ENCODE results near the gene DYSF. TPM values are rescaled to one million over a fixed set of nuclear protein-coding genes. Genes with fewer than 3 reads are reported as not detected.

DYSF gene
- total and polyA plus RNA-seq, 9 donors, result 2.3 to 16.5 (median 5.1) TPM

- Histone ChIP-seq H3K27me3 (no peaks in the 10 kb centered on the region), H3K9me3 (no peaks in the 10 kb centered on the region), H3K27ac (no peak overlapping the region), H3K4me3 (no peak overlapping the region), H3K36me3 (no peaks in the 10 kb centered on the region), H3K4me1 (ENCODE audit: insufficient read depth) (no peaks in the 10 kb centered on the region)
- WGBS, 3 donors, result 80 to 85% (median 80%) methylated on average over 13 of the region's 13 CpGs
- peak in 1 of 5 donors; percentile 9 for DNase-seq
- TF ChIP-seq EP300 (IDR thresholded peaks at IDR 0.05) (no peak), POLR2A (IDR thresholded peaks at IDR 0.05) (no peak)
- TF ChIP-seq, protein P1, sequence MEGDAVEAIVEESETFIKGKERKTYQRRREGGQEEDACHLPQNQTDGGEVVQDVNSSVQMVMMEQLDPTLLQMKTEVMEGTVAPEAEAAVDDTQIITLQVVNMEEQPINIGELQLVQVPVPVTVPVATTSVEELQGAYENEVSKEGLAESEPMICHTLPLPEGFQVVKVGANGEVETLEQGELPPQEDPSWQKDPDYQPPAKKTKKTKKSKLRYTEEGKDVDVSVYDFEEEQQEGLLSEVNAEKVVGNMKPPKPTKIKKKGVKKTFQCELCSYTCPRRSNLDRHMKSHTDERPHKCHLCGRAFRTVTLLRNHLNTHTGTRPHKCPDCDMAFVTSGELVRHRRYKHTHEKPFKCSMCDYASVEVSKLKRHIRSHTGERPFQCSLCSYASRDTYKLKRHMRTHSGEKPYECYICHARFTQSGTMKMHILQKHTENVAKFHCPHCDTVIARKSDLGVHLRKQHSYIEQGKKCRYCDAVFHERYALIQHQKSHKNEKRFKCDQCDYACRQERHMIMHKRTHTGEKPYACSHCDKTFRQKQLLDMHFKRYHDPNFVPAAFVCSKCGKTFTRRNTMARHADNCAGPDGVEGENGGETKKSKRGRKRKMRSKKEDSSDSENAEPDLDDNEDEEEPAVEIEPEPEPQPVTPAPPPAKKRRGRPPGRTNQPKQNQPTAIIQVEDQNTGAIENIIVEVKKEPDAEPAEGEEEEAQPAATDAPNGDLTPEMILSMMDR (IDR thresholded peaks at IDR 0.05), result no peak
- intact Hi-C loops (cut with DNase I), result no loop called here
These were observed 249.9 kb downstream of the DYSF start for GRCh38 chr2:71702971-71703898.

GRCh38 chr2:71704131-71704561, 250.8 kb downstream of the DYSF start:
- DNase-seq, result no peak
- Histone ChIP-seq H3K9me3 (no peaks in the 10 kb centered on the region), H3K4me3 (no peak overlapping the region), H3K27ac (no peak overlapping the region), H3K36me3 (no peaks in the 10 kb centered on the region), H3K4me1 (ENCODE audit: insufficient read depth) (no peaks in the 10 kb centered on the region), H3K27me3 (no peaks in the 10 kb centered on the region)
- 65 to 76% (median 68%) methylated on average over 9 of the region's 9 CpGs for WGBS, 3 donors
- TF ChIP-seq POLR2A (IDR thresholded peaks at IDR 0.05) (no peak), EP300 (IDR thresholded peaks at IDR 0.05) (no peak)
- TF ChIP-seq, protein P1 (IDR thresholded peaks at IDR 0.05), result no peak
- intact Hi-C loops (cut with DNase I), result no loop called here

DNA sequence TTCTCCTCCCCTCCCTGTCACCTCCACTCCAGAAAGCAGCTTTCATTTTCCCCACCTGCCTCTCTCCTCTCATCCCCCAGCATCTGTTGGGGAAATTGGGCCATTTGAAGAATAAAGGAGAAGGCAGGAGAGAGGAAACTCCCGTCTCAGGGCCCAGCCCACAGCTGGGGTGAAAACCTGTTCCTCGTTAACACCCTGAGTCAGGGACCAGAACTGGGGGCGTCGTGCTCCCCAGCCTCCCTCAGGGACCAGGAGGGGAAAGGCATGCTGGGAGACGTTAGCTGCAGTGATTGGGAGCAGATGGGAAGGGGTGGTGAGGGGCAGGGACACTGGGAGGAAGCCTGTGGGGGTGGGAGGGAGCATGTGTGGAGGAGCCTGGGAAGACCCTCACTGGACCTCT, 251.3 kb downstream of the DYSF start:
- H3K36me3 ChIP-seq, result no peaks in the 10 kb centered on the region

DNA sequence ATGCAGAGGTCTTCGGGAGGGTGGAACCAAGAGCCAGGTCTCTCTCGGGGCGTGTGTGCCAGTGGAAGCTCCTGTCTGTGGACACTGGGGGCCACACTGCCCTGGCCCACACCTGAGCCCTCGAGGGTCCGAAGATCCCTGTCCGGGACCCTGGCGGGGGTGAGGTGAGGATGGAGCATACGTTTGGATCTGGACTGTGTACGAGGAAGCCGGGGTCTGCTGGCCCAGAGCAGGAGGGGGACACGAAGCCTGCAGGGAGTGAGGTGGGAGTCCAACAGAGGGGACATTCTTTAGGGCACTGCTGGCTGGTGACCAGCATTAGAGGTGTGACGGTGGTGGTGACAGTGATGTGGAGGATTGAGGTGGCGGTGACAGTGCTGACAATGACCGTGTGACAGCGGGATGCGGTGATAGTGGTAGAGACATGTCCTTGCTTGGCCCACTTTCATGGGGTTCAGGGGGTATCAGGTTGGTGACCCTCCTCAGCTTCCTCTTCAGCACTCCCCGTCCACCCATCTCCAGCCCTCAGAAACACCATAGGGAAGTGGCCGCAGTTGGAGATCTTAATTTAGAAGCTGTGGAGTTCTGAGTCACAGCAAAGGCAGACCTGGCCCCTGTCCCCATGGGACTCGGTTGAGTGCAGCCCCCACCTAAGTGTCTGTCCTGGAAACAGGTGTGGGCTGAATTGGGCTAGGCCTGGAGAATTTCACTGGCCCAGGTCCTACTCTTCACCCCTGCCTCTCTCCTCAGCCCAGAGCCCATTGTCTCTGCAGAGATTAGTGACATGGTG, 252.0 kb downstream of the DYSF start:
- Histone ChIP-seq H3K9me3 (no peaks in the 10 kb centered on the region), H3K4me1 (ENCODE audit: insufficient read depth) (no peaks in the 10 kb centered on the region), H3K27me3 (no peaks in the 10 kb centered on the region), H3K27ac (no peak overlapping the region), H3K36me3 (no peaks in the 10 kb centered on the region), H3K4me3 (no peak overlapping the region)
- WGBS, 3 donors, result 90 to 92% (median 91%) methylated on average over 19 of the region's 19 CpGs
- no peak for TF ChIP-seq POLR2A (IDR thresholded peaks at IDR 0.05)
- TF ChIP-seq, protein P1 (IDR thresholded peaks at IDR 0.05), result no peak
- no peak for TF ChIP-seq EP300 (IDR thresholded peaks at IDR 0.05)
- DNase-seq, result peak in 1 of 5 donors; percentile 17
- intact Hi-C loops (cut with DNase I), result no loop called here

More for the DNA sequence above, 251.3 kb downstream of the DYSF start:
- H3K4me1 ChIP-seq (ENCODE audit: insufficient read depth), result no peaks in the 10 kb centered on the region
- H3K27ac ChIP-seq, result no peak overlapping the region
- WGBS, 3 donors, result 38 to 58% (median 39%) methylated on average over 5 of the region's 5 CpGs
- intact Hi-C loops (cut with DNase I), result no loop called here
- H3K4me3 ChIP-seq, result no peak overlapping the region
- no peaks in the 10 kb centered on the region for H3K9me3 ChIP-seq
- DNase-seq, result peak in 1 of 5 donors; percentile 9
- no peaks in the 10 kb centered on the region for H3K27me3 ChIP-seq
- no peak for TF ChIP-seq EP300 (IDR thresholded peaks at IDR 0.05)
- TF ChIP-seq, protein P1 (IDR thresholded peaks at IDR 0.05), result no peak
- no peak for TF ChIP-seq POLR2A (IDR thresholded peaks at IDR 0.05)
